GM18526 (cell line): ENCODE measurements around the gene KRT14.

Experiments used
- POLR2A ChIP-seq: IDR thresholded peaks from 3 replicates; pipeline ENCODE4 v1.6.1; 2011; ENCODE audit not compliant: insufficient read length; ENCODE audit errors: extremely low read depth

The KRT14 gene

GRCh38 chr17:41538565-41538991 is 48.1 kb downstream of the KRT14 start:
- no peak for TF ChIP-seq POLR2A

GRCh38 chr17:41537990-41538389 is 48.7 kb downstream of the KRT14 start:
- TF ChIP-seq POLR2A, result no peak

GRCh38 chr17:41537614-41537954 is 49.1 kb downstream of the KRT14 start:
- TF ChIP-seq POLR2A, result no peak

- TF ChIP-seq POLR2A, result no peak
These were observed 49.7 kb downstream of the KRT14 start for GRCh38 chr17:41536741-41537613.

- no peak for TF ChIP-seq POLR2A
These were observed 50.8 kb downstream of the KRT14 start for GRCh38 chr17:41535764-41536481.

GRCh38 chr17:41534899-41535546 is 51.7 kb downstream of the KRT14 start:
- TF ChIP-seq POLR2A, result no peak

- no peak for TF ChIP-seq POLR2A
These were observed 53.1 kb downstream of the KRT14 start for GRCh38 chr17:41533613-41534012.

- no peak for TF ChIP-seq POLR2A
These were observed 53.6 kb downstream of the KRT14 start for GRCh38 chr17:41532947-41533570.
